ENCODE measurements around the gene CNPY3.

CNPY3 gene

DNA sequence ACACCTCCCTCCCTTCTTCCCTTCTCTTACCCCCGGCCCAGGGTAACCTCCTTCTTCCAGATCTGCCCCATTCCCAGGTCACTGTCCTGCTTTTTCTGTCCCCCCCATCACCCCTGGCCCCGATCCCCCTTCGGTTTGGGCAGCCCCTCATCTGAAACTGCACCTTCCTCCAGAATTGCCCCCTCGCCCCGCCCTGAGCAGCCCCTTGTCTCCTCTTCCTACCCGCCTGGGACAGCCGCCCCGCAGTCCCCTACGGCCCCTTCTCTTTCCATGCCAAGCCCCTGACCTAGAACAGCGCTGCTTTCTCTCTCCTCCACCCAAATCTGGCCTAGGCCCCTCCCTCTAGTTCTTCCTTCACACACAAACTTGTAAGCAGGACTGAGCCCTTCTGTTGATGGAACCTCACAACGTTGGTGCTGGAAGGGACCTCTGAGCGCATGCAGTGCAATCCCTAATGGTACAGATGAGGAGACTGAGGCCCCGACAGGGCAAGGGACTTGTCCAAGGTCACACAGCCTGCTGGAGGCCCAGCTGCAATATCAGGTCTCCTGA is 55.7 kb downstream of the CNPY3 start:
- peak; percentile 68 for DNase-seq

DNA sequence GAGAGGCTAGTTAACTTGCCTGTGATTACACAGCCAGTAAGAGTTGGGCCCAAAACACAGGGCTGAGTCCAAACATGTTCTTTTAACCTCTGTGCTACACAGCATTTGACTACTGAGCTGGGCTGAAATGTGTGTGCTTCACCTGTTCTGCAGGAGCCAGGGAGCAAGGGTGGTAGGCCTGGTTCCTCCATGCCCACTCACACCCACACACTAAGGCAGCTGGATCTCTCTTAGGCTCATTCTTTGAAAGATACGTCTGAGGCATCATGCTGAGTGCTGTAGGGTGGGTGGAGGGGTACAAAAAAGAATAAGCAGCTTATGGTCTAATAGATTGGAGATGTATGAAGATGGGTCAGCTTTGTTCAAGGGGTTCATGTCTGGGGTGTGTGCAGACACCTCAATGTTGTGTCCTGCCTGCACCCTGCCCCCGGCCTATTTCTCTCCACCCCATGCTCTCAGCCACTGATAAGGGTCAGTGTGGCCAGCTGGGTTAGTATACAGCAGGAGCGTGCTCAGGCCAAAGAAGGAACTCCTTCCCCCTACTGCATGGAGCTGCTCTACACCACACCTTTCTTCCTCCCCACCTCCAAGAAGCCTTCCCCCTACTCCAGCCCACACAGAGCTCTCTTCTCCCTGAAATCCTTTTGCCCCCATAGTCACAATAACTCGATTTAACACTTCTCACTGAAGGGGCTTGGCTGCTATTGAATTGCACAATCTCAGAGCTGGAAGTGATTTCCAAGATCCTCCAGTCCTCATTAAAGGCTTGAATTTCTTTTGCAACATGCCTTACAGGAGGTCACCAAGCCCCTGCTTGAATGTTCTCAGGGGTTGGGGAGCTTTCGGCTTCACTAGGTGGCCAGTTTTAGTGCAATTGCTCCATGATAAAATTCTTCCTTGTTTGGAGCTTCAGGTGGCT is 58.5 kb downstream of the CNPY3 start:
- no peak for DNase-seq

DNA sequence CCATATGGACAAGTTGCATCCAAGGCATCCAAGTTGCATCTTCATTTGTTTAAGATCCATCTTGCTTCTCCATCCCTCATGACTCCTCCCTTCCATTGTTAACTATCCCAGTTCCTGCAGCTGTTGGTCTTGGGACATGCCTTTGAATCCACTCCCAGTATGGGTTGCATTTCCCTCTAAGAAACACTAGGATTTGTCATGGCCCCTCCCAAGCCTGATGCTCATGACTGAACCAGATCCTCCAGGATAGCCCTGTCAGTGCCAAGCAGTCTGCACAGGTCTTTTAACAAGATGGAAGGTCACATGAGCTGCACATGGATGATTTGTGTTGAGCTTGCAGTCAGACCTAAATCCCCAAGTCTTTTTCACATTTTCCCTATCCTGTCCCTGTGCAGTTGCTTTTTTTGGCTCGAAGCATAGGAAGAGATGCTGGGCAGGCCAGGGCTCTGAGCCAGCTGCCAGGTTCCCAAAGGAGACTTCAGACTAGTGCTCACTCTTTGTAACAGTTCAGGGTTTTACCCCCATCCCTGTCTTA is 59.3 kb downstream of the CNPY3 start:
- no peak for DNase-seq

Measured in activated CD8-positive, alpha-beta memory T cell treated with anti-CD3 and anti-CD28 coated beads for 24 hours (primary cell).